H1 (cell line): Measurements from ENCODE around the gene TRAPPC12. TPM values are rescaled to one million over a fixed set of nuclear protein-coding genes. Genes with fewer than 3 reads are reported as not detected.
A peak's percentile ranks its signal among the peaks of the same experiment; 100 is the strongest.

Source experiments
- CTCF ChIA-PET: fragments of 300-600 bp; sonication (Branson Sonifier 250); formaldehyde crosslinking; loops from one replicate; lab custom pipeline; 2021; ENCODE audit not compliant: partially characterized antibody; lab: Charles Lee
- POLR2A ChIA-PET: fragments of 300-600 bp; sonication (Branson Sonifier 250); formaldehyde crosslinking; loops from one replicate; lab custom pipeline; 2021; ENCODE audit warnings: inconsistent platforms; ENCODE audit not compliant: partially characterized antibody; lab: Charles Lee
- DNase-seq, 2 experiments: peaks; one replicate each; pipeline versions ENCODE4 v3.0.0 to v3.0.0-alpha.2; 2010 to 2022; ENCODE audit warnings: low spot score in 2 of 2, low read depth in 1 of 2, mixed read lengths in 1 of 2
- FAIRE-seq: peaks from 2 replicates; lab custom pipeline; 2011; peaks lifted over from hg19 to GRCh38; lab: Jason Lieb, UNC
- H2AFZ ChIP-seq: 2 replicates; pipeline ENCODE4 v1.8.1; 2012; ENCODE audit warnings: low read length, inconsistent platforms
- H2AK5ac ChIP-seq: 2 replicates; pipeline ENCODE4 v1.6.1; 2013; ENCODE audit warnings: low read depth, low read length
- H2BK120ac ChIP-seq: replicated peaks from 2 replicates; pipeline ENCODE3; 2013; ENCODE audit warnings: low read depth, low read length, inconsistent platforms
- H2BK12ac ChIP-seq: 2 replicates; pipeline ENCODE4 v1.6.1; 2013; ENCODE audit warnings: low read depth, low read length
- H2BK15ac ChIP-seq: 2 replicates; pipeline ENCODE4 v1.6.1; 2013; ENCODE audit warnings: low read length
- H2BK20ac ChIP-seq: 2 replicates; pipeline ENCODE4 v1.6.1; 2013; ENCODE audit warnings: low read length
- H2BK5ac ChIP-seq: 2 replicates; pipeline ENCODE4 v1.6.1; 2013; ENCODE audit warnings: low read depth, low read length
- H3K14ac ChIP-seq: 2 replicates; pipeline ENCODE4 v1.6.1; 2013; ENCODE audit warnings: inconsistent platforms; ENCODE audit not compliant: insufficient read length
- H3K18ac ChIP-seq: 2 replicates; pipeline ENCODE4 v1.6.1; 2013; ENCODE audit warnings: low read length; ENCODE audit errors: extremely low read depth
- H3K23ac ChIP-seq: 2 replicates; pipeline ENCODE4 v1.6.1; 2013; ENCODE audit warnings: inconsistent platforms; ENCODE audit not compliant: insufficient read length
- H3K23me2 ChIP-seq: 2 replicates; pipeline ENCODE4 v1.6.1; 2013; ENCODE audit warnings: low read depth, low read length
- H3K27ac ChIP-seq: 2 replicates; pipeline ENCODE4 v1.6.1; 2011; ENCODE audit warnings: low read depth, low read length, inconsistent platforms
- H3K27me3 ChIP-seq, 4 experiments: replicated peaks in 1 of 4; 1 replicate in 1 of 4; 2 replicates in 3 of 4; pipeline versions ENCODE4 v1.6.1 to v1.8.1; 2011 to 2013; ENCODE audit warnings: low read length in 3 of 4, mild to moderate bottlenecking in 3 of 4, inconsistent platforms in 2 of 4, mixed read lengths in 2 of 4, moderate library complexity in 1 of 4; ENCODE audit not compliant: control insufficient read depth in 3 of 4, insufficient read depth in 3 of 4; ENCODE audit errors: extremely low read depth in 1 of 4
- H3K36me3 ChIP-seq, 4 experiments: 2 replicates each; pipeline versions ENCODE4 v1.6.1 to v1.8.1; 2011 to 2013; ENCODE audit warnings: mild to moderate bottlenecking in 4 of 4, low read length in 3 of 4, moderate library complexity in 2 of 4, control low read depth in 1 of 4, inconsistent platforms in 1 of 4; ENCODE audit not compliant: insufficient read depth in 4 of 4, control insufficient read depth in 2 of 4
- H3K4ac ChIP-seq: replicated peaks from 2 replicates; pipeline ENCODE3; 2013; ENCODE audit warnings: low read length, low read depth, mixed read lengths, inconsistent platforms; ENCODE audit not compliant: insufficient read length
- H3K4me1 ChIP-seq, 4 experiments: replicated peaks in 1 of 4; 1 replicate in 1 of 4; 2 replicates in 3 of 4; pipeline versions ENCODE4 v1.6.1 to v1.8.1; 2011 to 2013; ENCODE audit warnings: low read length in 3 of 4, inconsistent platforms in 2 of 4, mixed read lengths in 1 of 4; ENCODE audit not compliant: insufficient read depth in 4 of 4, control insufficient read depth in 3 of 4
- H3K4me2 ChIP-seq, 2 experiments: 2 replicates each; pipeline versions ENCODE4 v1.6.1 to v1.8.1; 2011 to 2013; ENCODE audit warnings: low read depth in 2 of 2, low read length in 2 of 2, control low read depth in 1 of 2, inconsistent platforms in 1 of 2, mild to moderate bottlenecking in 1 of 2; ENCODE audit not compliant: insufficient read depth in 1 of 2
- H3K4me3 ChIP-seq, 4 experiments: fragments of 200-600, 300-600 bp in 1 of 4; sonication (generic), shearing (Covaris generic), sonication (Bioruptor Twin) in 1 of 4; 2 replicates each; pipeline versions ENCODE4 v1.5.1 to v1.8.1; 2011 to 2016; ENCODE audit warnings: low read length in 4 of 4, low read depth in 3 of 4, control low read depth in 2 of 4, inconsistent platforms in 2 of 4, mild to moderate bottlenecking in 2 of 4, mixed read lengths in 1 of 4, moderate library complexity in 1 of 4; ENCODE audit not compliant: insufficient read depth in 2 of 4; ENCODE audit errors: extremely low read depth in 1 of 4
- H3K56ac ChIP-seq: replicated peaks from 2 replicates; pipeline ENCODE3; 2013; ENCODE audit warnings: low read depth, mild to moderate bottlenecking, mixed read lengths, low read length, inconsistent platforms; ENCODE audit not compliant: insufficient read length
- H3K79me1 ChIP-seq: 2 replicates; pipeline ENCODE4 v1.6.1; 2013; ENCODE audit warnings: low read depth, low read length, control low read depth
- H3K79me2 ChIP-seq, 2 experiments: 2 replicates each; pipeline versions ENCODE4 v1.6.1 to v1.8.1; 2012 to 2013; ENCODE audit warnings: low read length in 2 of 2, mild to moderate bottlenecking in 2 of 2, inconsistent platforms in 1 of 2; ENCODE audit not compliant: insufficient read depth in 2 of 2, control insufficient read depth in 1 of 2
- H3K9ac ChIP-seq, 4 experiments: replicated peaks in 1 of 4; 1 replicate in 1 of 4; 2 replicates in 3 of 4; pipeline versions ENCODE4 v1.6.1 to v1.8.1; 2011 to 2013; ENCODE audit warnings: low read depth in 3 of 4, low read length in 3 of 4, control low read depth in 2 of 4, mild to moderate bottlenecking in 2 of 4, moderate library complexity in 2 of 4, inconsistent platforms in 1 of 4; ENCODE audit errors: extremely low read depth in 1 of 4
- H3K9me3 ChIP-seq, 2 experiments: 2 replicates each; pipeline versions ENCODE4 v1.6.1 to v1.8.1; 2012 to 2013; ENCODE audit warnings: mild to moderate bottlenecking in 2 of 2, moderate library complexity in 2 of 2, control low read depth in 1 of 2, inconsistent platforms in 1 of 2, low read depth in 1 of 2, low read length in 1 of 2, mixed read lengths in 1 of 2; ENCODE audit not compliant: insufficient read depth in 2 of 2
- H4K20me1 ChIP-seq, 2 experiments: replicated peaks in 1 of 2; 2 replicates each; pipeline versions ENCODE3 to v1.8.1; 2011 to 2013; ENCODE audit warnings: inconsistent platforms in 2 of 2, low read length in 2 of 2, mild to moderate bottlenecking in 1 of 2; ENCODE audit not compliant: insufficient read depth in 2 of 2, control insufficient read depth in 1 of 2
- H4K5ac ChIP-seq: 2 replicates; pipeline ENCODE4 v1.6.1; 2013; ENCODE audit warnings: low read length, low read depth, mixed read lengths, inconsistent platforms; ENCODE audit not compliant: insufficient read length
- H4K8ac ChIP-seq: 2 replicates; pipeline ENCODE4 v1.8.0; 2013; ENCODE audit warnings: mild to moderate bottlenecking, moderate library complexity, low read length, inconsistent platforms; ENCODE audit not compliant: insufficient read depth; ENCODE audit errors: extremely low read depth
- H4K91ac ChIP-seq: replicated peaks from 2 replicates; pipeline ENCODE3; 2013; ENCODE audit warnings: low read length, mixed read lengths, inconsistent platforms; ENCODE audit not compliant: insufficient read length
- CEBPB ChIP-seq: IDR thresholded peaks from 2 replicates; pipeline ENCODE4 v1.6.1; 2012; ENCODE audit warnings: low read depth, low read length
- CTBP2 ChIP-seq: IDR thresholded peaks from 2 replicates; pipeline ENCODE4 v1.7.0; 2011; ENCODE audit warnings: borderline replicate concordance, mild to moderate bottlenecking, moderate library complexity, mixed read lengths, low read length; ENCODE audit not compliant: insufficient read depth, insufficient read length
- EGR1 ChIP-seq: IDR thresholded peaks from 2 replicates; pipeline ENCODE4 v1.6.1; 2011; ENCODE audit warnings: low read depth, low read length, borderline replicate concordance
- MAX ChIP-seq: IDR thresholded peaks from 2 replicates; pipeline ENCODE4 v1.6.1; 2012; ENCODE audit warnings: inconsistent platforms
- NANOG ChIP-seq: IDR thresholded peaks from 2 replicates; pipeline ENCODE4 v1.6.1; 2011; ENCODE audit warnings: low read length, low read depth, mild to moderate bottlenecking, inconsistent platforms; ENCODE audit not compliant: insufficient read depth, poor library complexity, severe bottlenecking
- POU5F1 ChIP-seq: IDR thresholded peaks from 2 replicates; pipeline ENCODE4 v1.6.1; 2011; ENCODE audit warnings: low read depth, mild to moderate bottlenecking, low read length, moderate library complexity
- RXRA ChIP-seq: IDR thresholded peaks from 2 replicates; pipeline ENCODE4 v1.6.1; 2011; ENCODE audit warnings: low read depth, mild to moderate bottlenecking, low read length, moderate library complexity; ENCODE audit not compliant: insufficient read depth
- SP2 ChIP-seq: IDR thresholded peaks from 2 replicates; pipeline ENCODE4 v1.6.1; 2012; ENCODE audit warnings: mild to moderate bottlenecking, low read length, inconsistent platforms
- SRF ChIP-seq: IDR thresholded peaks from 2 replicates; pipeline ENCODE4 v1.6.1; 2011; ENCODE audit warnings: mild to moderate bottlenecking, low read depth, low read length, moderate library complexity
- TAF7 ChIP-seq: optimal IDR thresholded peaks from 2 replicates; pipeline ENCODE3; 2011; ENCODE audit warnings: low read depth, mild to moderate bottlenecking, inconsistent platforms, low read length, moderate library complexity, borderline replicate concordance
- WGBS, 2 experiments: shearing (Covaris generic) in 1 of 2; methylation state at CpG; one replicate each; pipeline versions ENCODE4 v1.1.6 to v1.1.7; 2013 to 2015; ENCODE audit warnings: low lambda C conversion rate in 2 of 2, mixed read lengths in 2 of 2, inconsistent platforms in 1 of 2, low coverage in 1 of 2, missing lambda C conversion rate in 1 of 2; ENCODE audit not compliant: insufficient replicate concordance in 2 of 2, insufficient coverage in 1 of 2, insufficient read length in 1 of 2; ENCODE audit errors: extremely low coverage in 1 of 2, missing lambda C conversion rate in 1 of 2; 5-methylcytosine and 5-hydroxymethylcytosine counted together
- polyA plus RNA-seq, 7 experiments: library from polyadenylated mRNA; depleted of rRNA in 3 of 7; stranded (reverse) in 5 of 7; unstranded in 2 of 7; fragments of >200 nt in 5 of 7; fragments of 200-250 nt in 2 of 7; gene quantifications; 1 replicate in 5 of 7; 2 replicates in 1 of 7; 4 replicates in 1 of 7; pipeline versions ENCODE4 v1.2.1 to v1.2.3, GENCODE V29; 2011 to 2013; ENCODE audit warnings: missing spikeins in 2 of 7, mixed read lengths in 2 of 7
- total RNA-seq: library from RNA; stranded (reverse); fragmentation: NEBNext Ultra II Directional; extraction: Animal tissue kit (Norgen Biotek cat#: 25700); gene quantifications from 2 replicates; pipeline ENCODE4 v1.2.1, GENCODE V29; 2021

The TRAPPC12 gene
- total and polyA plus RNA-seq, 2 of the 8 experiments (the other 6 are each of a cell fraction or from before 2014, with no cell fraction given): 35.0 to 67.3 TPM

DNA sequence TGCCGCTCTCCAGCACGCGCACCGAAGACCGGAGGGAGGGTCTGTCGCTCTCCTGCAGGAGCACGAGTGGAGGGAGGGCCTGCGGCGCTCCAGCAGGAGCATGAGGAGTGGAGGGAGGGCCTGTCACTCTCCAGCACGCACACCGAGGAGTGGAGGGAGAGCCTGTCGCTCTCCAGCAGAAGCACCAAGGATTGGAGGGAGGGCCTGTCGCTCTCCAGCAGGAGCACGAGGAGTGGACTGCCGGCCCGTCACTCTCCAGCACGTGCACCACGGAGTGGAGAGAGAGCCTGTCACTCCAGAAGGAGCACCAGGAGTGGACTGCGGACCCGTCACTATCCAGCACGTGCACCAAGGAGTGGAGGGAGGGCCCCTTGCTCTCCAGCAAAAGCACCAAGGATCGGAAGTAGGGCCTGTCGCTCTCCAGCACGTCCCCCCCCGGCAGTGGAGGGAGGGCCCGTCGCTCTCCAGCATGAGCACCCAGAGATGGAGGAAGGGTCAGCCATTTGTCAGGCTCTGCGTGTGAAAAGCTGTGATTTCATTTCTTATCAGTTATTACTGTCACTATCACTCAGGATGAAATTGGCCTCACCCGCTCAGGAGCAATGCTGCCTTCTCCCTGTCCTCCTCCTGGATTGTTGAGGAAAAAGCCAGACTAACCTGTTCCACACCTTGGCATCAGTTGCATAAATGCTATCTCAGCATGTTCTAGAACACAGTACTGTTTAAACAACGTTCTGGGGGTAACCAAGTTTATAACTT, 103.9 kb downstream of the TRAPPC12 start:
- ChIA-PET CTCF (interaction anchor here (1.4 to 15.8 kb wide), 2 partner anchors 10 to 21 kb away, joined by 3 to 152 read pairs; no protein-coding TSS in a partner anchor), POLR2A (interaction anchor here (0.8 to 1.6 kb wide), 6 partner anchors 8 to 60 kb away, joined by 3 to 5 read pairs (median 4); no protein-coding TSS in a partner anchor)
- H2BK20ac ChIP-seq: no peak overlapping the region
- no peak overlapping the region for H2AFZ ChIP-seq
- no peak overlapping the region for H2BK120ac ChIP-seq
- no peaks in the 10 kb centered on the region for H4K20me1 ChIP-seq
- no peak overlapping the region for H4K5ac ChIP-seq
- H3K9ac ChIP-seq: no peak overlapping the region; a peak in 1 of 7 replicates
- peaks cover 0 to 17% of the 10 kb centered on the region in 2 experiments; a peak in 1 of 4 replicates for H3K9me3 ChIP-seq
- peak overlapping the region; percentile 24; the same call in 1 of the 2 replicates for H3K18ac ChIP-seq
- H3K79me1 ChIP-seq: no peaks in the 10 kb centered on the region
- H3K79me2 ChIP-seq: no peaks in the 10 kb centered on the region
- peak overlapping the region in 1 of 2 experiments; percentile 17; a peak in 1 of 4 replicates for H3K4me2 ChIP-seq
- H2BK5ac ChIP-seq: no peak overlapping the region
- H3K56ac ChIP-seq: no peak overlapping the region
- H3K4me3 ChIP-seq: peak overlapping the region in 1 of 4 experiments; percentile 36; a peak in 3 of 8 replicates
- WGBS, 2 experiments: 65% methylated on average over 29 of the region's 30 CpGs; no CpG with 5 or more reads in 1 of the 2 experiments
- no peak overlapping the region for H2BK15ac ChIP-seq
- H4K91ac ChIP-seq: no peak overlapping the region
- H2AK5ac ChIP-seq: no peak overlapping the region
- H3K23ac ChIP-seq: no peak overlapping the region
- H3K4ac ChIP-seq: peak overlapping the region; percentile 19
- H3K23me2 ChIP-seq: 0 out of 2 replicates have a peak, but pooled peaks cover 2% of the 10 kb centered on the region
- no peak overlapping the region for H3K27ac ChIP-seq
- peak; percentile 83 to 93 for DNase-seq
- H4K8ac ChIP-seq: no peak overlapping the region; the same call in 1 of the 2 replicates
- H3K36me3 ChIP-seq: peaks cover 0 to 13% (median 0%) of the 10 kb centered on the region in 4 experiments; a peak in 3 of 8 replicates
- no peaks in the 10 kb centered on the region; a peak in 1 of 7 replicates for H3K4me1 ChIP-seq
- FAIRE-seq: no peak
- no peak overlapping the region for H2BK12ac ChIP-seq
- no peak overlapping the region for H3K14ac ChIP-seq
- no peaks in the 10 kb centered on the region for H3K27me3 ChIP-seq
- TF ChIP-seq MAX (peak; percentile 83), NANOG (no peak), POU5F1 (no peak), TAF7 (no peak), RXRA (no peak), EGR1 (no peak), CTBP2 (no peak), CEBPB (no peak), SP2 (peak; percentile 96), SRF (no peak)
